ENCODE results near the gene ZMYND8. TPM values are rescaled to one million over a fixed set of nuclear protein-coding genes. Genes with fewer than 3 reads are reported as not detected.

The ZMYND8 gene
- total RNA-seq, 1 donor from 2014 or later, result 57.6 TPM

- H3K27me3 ChIP-seq (ENCODE audit: low read depth), result no peaks in the 10 kb centered on the region
- no peaks in the 10 kb centered on the region for H3K4me1 ChIP-seq
- H3K4me3 ChIP-seq, result no peak overlapping the region
- no peak for TF ChIP-seq CTCF (IDR thresholded peaks at IDR 0.05)
- ATAC-seq (no peak), DNase-seq (no peak)
- no peaks in the 10 kb centered on the region for H3K9me3 ChIP-seq
- intact Hi-C loops (cut with DNase I), result no loop called here
- no peak overlapping the region for H3K27ac ChIP-seq
- peaks cover 100% of the 10 kb centered on the region for H3K36me3 ChIP-seq
These were observed 125.7 kb downstream of the ZMYND8 start for GRCh38 chr20:47230811-47231256.

- Histone ChIP-seq H3K4me3 (no peak overlapping the region), H3K9me3 (no peaks in the 10 kb centered on the region), H3K36me3 (peaks cover 97% of the 10 kb centered on the region), H3K27ac (no peak overlapping the region), H3K4me1 (no peaks in the 10 kb centered on the region), H3K27me3 (ENCODE audit: low read depth) (no peaks in the 10 kb centered on the region)
- DNase-seq (no peak), ATAC-seq (no peak)
- intact Hi-C loops (cut with DNase I), result no loop called here
- TF ChIP-seq CTCF (IDR thresholded peaks at IDR 0.05), result no peak
These were observed 127.8 kb downstream of the ZMYND8 start for GRCh38 chr20:47228654-47229053.

DNA sequence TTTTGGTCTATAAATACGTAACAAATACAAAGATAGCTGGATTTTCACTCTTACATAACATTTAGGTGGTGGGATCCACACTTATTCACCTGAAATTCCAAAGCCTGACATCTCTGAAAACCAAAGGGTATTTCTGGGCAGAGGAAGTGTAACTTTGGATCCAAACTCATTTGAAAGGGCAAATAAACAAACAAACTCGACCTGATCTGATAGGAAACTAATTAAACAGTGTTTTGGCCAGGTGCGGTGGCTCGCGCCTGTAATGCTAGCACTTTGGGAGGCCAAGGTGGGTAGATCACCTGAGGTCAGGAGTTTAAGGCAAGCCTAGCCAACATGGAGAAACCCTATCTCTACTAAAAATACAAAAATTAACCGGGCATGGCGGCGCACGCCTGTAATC is 128.9 kb downstream of the ZMYND8 start:
- Histone ChIP-seq H3K27ac (no peak overlapping the region), H3K9me3 (no peaks in the 10 kb centered on the region), H3K4me1 (no peaks in the 10 kb centered on the region), H3K36me3 (peaks cover 97% of the 10 kb centered on the region), H3K4me3 (no peak overlapping the region), H3K27me3 (ENCODE audit: low read depth) (no peaks in the 10 kb centered on the region)
- intact Hi-C loops (cut with DNase I), result no loop called here
- DNase-seq (no peak), ATAC-seq (no peak)
- TF ChIP-seq CTCF (IDR thresholded peaks at IDR 0.05), result no peak

DNA sequence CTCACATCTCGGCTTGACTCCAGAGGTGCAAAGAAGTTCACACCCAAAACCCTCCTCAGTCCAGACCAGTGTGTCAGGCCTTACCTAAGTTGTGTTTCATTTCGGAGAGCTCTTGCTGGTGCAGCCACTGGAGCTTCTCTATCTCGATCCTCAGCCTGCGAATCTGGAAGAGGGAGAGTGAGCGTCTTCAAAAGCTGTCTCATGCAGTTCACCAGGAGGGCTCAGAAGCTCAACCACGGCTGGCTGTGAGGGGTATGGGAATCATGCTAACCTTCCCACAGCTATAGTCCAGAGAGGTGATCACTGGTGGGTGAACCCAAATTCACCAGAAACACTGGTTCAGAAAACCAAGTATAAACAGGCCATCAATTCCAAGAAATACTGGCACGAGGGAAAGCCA is 129.4 kb downstream of the ZMYND8 start:
- ATAC-seq, result no peak
- Histone ChIP-seq H3K27me3 (ENCODE audit: low read depth) (no peaks in the 10 kb centered on the region), H3K27ac (no peak overlapping the region), H3K9me3 (no peaks in the 10 kb centered on the region), H3K4me3 (no peak overlapping the region), H3K4me1 (no peaks in the 10 kb centered on the region), H3K36me3 (peaks cover 97% of the 10 kb centered on the region)
- no peak for DNase-seq
- TF ChIP-seq CTCF (IDR thresholded peaks at IDR 0.05), result no peak
- intact Hi-C loops (cut with DNase I), result no loop called here

DNA sequence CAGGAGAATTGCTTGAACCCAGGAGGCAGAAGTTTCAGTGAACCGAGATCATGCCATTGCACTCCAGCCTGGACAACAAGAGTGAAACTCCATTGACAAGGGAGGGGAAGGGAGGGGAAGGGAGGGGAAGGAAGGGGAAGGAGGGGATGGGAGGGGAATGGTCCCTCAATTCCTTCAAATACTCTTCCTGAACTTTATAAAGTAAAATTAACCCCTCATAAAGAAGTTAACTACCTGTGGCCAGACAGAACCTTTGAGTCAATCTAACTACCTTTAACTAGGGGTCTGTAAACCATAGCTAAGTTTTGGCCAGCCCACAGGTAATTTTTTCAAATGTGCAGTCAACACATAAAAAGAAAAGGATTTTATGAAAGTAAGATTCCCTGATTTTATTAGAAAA is 131.0 kb downstream of the ZMYND8 start:
- no peak overlapping the region for H3K27ac ChIP-seq
- no peak overlapping the region for H3K4me3 ChIP-seq
- no peaks in the 10 kb centered on the region for H3K9me3 ChIP-seq
- H3K4me1 ChIP-seq, result no peaks in the 10 kb centered on the region
- no peak for TF ChIP-seq CTCF (IDR thresholded peaks at IDR 0.05)
- no peaks in the 10 kb centered on the region for H3K27me3 ChIP-seq (ENCODE audit: low read depth)
- H3K36me3 ChIP-seq, result peaks cover 97% of the 10 kb centered on the region
- DNase-seq, result no peak
- intact Hi-C loops (cut with DNase I), result no loop called here
- no peak for ATAC-seq

DNA sequence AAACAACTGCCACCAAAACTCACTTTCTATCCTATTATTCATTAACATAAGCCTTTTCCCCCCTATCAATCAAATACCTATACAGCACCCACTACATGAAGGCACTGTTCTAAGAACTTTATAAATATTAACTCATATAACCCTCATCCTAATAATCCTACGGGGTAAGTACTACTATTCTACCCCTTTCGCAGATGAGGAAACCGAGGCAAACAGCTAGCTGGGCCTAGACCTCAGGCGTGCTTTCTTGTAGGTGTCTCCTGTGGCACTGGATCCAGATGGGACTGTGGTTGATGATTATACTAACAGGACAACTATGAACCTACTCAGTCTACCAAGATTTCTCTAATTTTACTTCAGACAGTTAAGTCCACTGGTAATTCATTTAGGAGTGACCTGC is 131.6 kb downstream of the ZMYND8 start:
- no peak for DNase-seq
- no peak overlapping the region for H3K27ac ChIP-seq
- ATAC-seq, result no peak
- no peak for TF ChIP-seq CTCF (IDR thresholded peaks at IDR 0.05)
- no peak overlapping the region for H3K4me3 ChIP-seq
- H3K9me3 ChIP-seq, result no peaks in the 10 kb centered on the region
- peaks cover 97% of the 10 kb centered on the region for H3K36me3 ChIP-seq
- intact Hi-C loops (cut with DNase I), result no loop called here
- H3K4me1 ChIP-seq, result no peaks in the 10 kb centered on the region
- H3K27me3 ChIP-seq (ENCODE audit: low read depth), result no peaks in the 10 kb centered on the region
